Thoracic aorta (tissue), 2 donors: Measurements from ENCODE around the gene FYCO1. TPM values are rescaled to one million over a fixed set of nuclear protein-coding genes. Genes with fewer than 3 reads are reported as not detected.

Source experiments
- ATAC-seq: fragments of 150-250 bp; one replicate; pipeline ENCODE4 v1.8.0; 2017; ENCODE audit warnings: low read depth; ENCODE audit not compliant: insufficient number of reproducible peaks, low FRiP score
- DNase-seq: peaks from one replicate; pipeline ENCODE4 v3.0.0-alpha.2; 2020; ENCODE audit warnings: low spot score
- H3K27ac ChIP-seq, 2 donors: fragments of 200-600 bp; sonication (generic); 1 replicate in 1 of 2; 2 replicates in 1 of 2; pipeline ENCODE4 v1.5.1; 2016; ENCODE audit warnings: mild to moderate bottlenecking in 2 of 2, moderate library complexity in 2 of 2
- H3K27me3 ChIP-seq: fragments of 200-600 bp; sonication (generic); replicated peaks from 2 replicates; pipeline ENCODE4 v1.6.0; 2016; ENCODE audit warnings: mild to moderate bottlenecking; ENCODE audit not compliant: insufficient read depth
- H3K36me3 ChIP-seq: fragments of 200-600 bp; sonication (generic); one replicate; pipeline ENCODE4 v1.5.1; 2016
- H3K4me1 ChIP-seq, 2 donors: fragments of 200-600 bp; sonication (generic); 1 replicate in 1 of 2; 2 replicates in 1 of 2; pipeline versions ENCODE4 v1.5.1 to v1.6.0; 2016; ENCODE audit warnings: low read depth in 2 of 2, mild to moderate bottlenecking in 1 of 2; ENCODE audit not compliant: control insufficient read depth in 1 of 2
- H3K4me3 ChIP-seq: fragments of 200-600 bp; sonication (generic); 2 replicates; pipeline ENCODE4 v1.5.1; 2016; ENCODE audit warnings: mild to moderate bottlenecking
- H3K9me3 ChIP-seq: fragments of 200-600 bp; sonication (generic); 2 replicates; pipeline ENCODE4 v1.5.1; 2016
- CTCF ChIP-seq: fragments of 200-600 bp; sonication (generic); IDR thresholded peaks from one replicate; pipeline ENCODE4 v1.5.1; 2019; ENCODE audit warnings: antibody characterized with exemption
- total RNA-seq, 2 donors: library from RNA; depleted of rRNA; stranded (reverse); fragments of >200 nt; gene quantifications; one replicate each; pipeline versions ENCODE4 v1.1.0 to v1.2.3, GENCODE V29; 2016

Gene FYCO1
- total RNA-seq, 2 donors from 2014 or later, result 70.4 to 86.1 TPM

GRCh38 chr3:45880725-45881077, 114.9 kb downstream of the FYCO1 start:
- no peak for DNase-seq
- no peak for ATAC-seq
- no peaks in the 10 kb centered on the region for H3K9me3 ChIP-seq
- H3K4me3 ChIP-seq, result no peak overlapping the region
- no peak overlapping the region for H3K27ac ChIP-seq
- H3K36me3 ChIP-seq, result no peaks in the 10 kb centered on the region
- no peaks in the 10 kb centered on the region for H3K27me3 ChIP-seq
- no peak for TF ChIP-seq CTCF
- no peaks in the 10 kb centered on the region for H3K4me1 ChIP-seq

GRCh38 chr3:45878124-45878523, 117.5 kb downstream of the FYCO1 start:
- Histone ChIP-seq H3K36me3 (no peaks in the 10 kb centered on the region), H3K4me1 (no peaks in the 10 kb centered on the region), H3K27me3 (no peaks in the 10 kb centered on the region), H3K27ac (no peak overlapping the region), H3K9me3 (no peaks in the 10 kb centered on the region), H3K4me3 (no peak overlapping the region)
- no peak for TF ChIP-seq CTCF
- ATAC-seq, result no peak
- DNase-seq, result no peak

GRCh38 chr3:45874677-45875346, 120.8 kb downstream of the FYCO1 start:
- DNase-seq, result no peak
- no peaks in the 10 kb centered on the region for H3K27me3 ChIP-seq
- no peaks in the 10 kb centered on the region for H3K36me3 ChIP-seq
- ATAC-seq, result no peak
- H3K4me1 ChIP-seq, result no peaks in the 10 kb centered on the region
- no peak overlapping the region for H3K4me3 ChIP-seq
- H3K9me3 ChIP-seq, result no peaks in the 10 kb centered on the region
- H3K27ac ChIP-seq, result no peak overlapping the region
- no peak for TF ChIP-seq CTCF

DNA sequence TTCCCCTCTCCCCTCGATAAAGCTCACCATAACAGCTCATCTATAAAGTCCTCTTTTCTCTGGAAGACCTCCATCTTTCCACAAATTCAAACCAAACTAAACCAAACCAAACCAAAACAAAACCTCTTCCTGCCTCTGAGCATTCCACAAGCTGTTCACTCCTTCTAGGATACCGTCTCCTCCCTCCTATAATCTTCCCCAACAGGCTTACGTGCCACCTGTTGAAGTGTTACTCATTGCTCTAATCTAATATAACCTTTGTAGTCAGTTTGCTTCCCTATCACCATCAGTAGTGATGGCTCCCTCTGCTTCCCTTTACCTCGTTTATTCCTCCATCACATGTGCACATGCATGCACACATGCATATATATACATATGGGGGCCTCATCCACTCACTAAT, 122.0 kb downstream of the FYCO1 start:
- no peaks in the 10 kb centered on the region for H3K4me1 ChIP-seq
- no peak overlapping the region for H3K27ac ChIP-seq
- ATAC-seq (no peak), DNase-seq (no peak)
- no peaks in the 10 kb centered on the region for H3K27me3 ChIP-seq
- no peaks in the 10 kb centered on the region for H3K9me3 ChIP-seq
- H3K36me3 ChIP-seq, result no peaks in the 10 kb centered on the region
- no peak for TF ChIP-seq CTCF
- no peak overlapping the region for H3K4me3 ChIP-seq

DNA sequence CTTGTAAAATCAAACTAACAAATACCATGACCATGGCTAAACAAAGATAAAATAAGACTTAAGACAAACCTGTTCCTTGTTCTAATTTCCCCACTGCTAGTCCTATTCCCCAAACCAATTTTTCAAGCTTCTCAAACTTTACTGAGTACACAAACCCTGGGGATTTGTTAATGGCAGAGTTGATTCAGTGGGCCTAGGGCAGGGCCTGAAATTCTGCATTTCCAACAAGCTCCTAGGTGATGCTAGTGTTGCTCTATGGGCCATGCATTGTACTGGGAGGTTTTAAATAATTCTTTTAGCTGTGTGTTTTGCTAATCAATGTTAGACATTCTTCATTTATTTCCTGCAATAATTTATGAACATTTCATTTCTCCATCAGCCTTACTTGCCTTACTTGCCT, 122.6 kb downstream of the FYCO1 start:
- ATAC-seq, result no peak
- Histone ChIP-seq H3K4me1 (no peaks in the 10 kb centered on the region), H3K27me3 (no peaks in the 10 kb centered on the region), H3K9me3 (no peaks in the 10 kb centered on the region), H3K27ac (no peak overlapping the region), H3K4me3 (no peak overlapping the region), H3K36me3 (no peaks in the 10 kb centered on the region)
- no peak for TF ChIP-seq CTCF
- DNase-seq, result no peak
